Measurements from ENCODE around the gene MTR.
A peak's percentile ranks its signal among the peaks of the same experiment; 100 is the strongest.

The MTR gene

GRCh38 chr1:236864211-236864610 lies 69.1 kb downstream of the MTR start:
- in situ Hi-C loops (cut with MboI; ENCODE audit: low sequenced_read_pairs) = loop anchor here (25.0 kb wide), 2 partner anchors 252 to 752 kb away; partner anchors contain the start of gene HEATR1
- H3K36me3 ChIP-seq (replicated peaks) = peaks cover 37% of the 10 kb centered on the region

GRCh38 chr1:236864996-236865817 lies 70.1 kb downstream of the MTR start:
- peaks cover 34% of the 10 kb centered on the region for H3K36me3 ChIP-seq (replicated peaks)
- in situ Hi-C loops (cut with MboI; ENCODE audit: low sequenced_read_pairs) = loop anchor here (25.0 kb wide), 2 partner anchors 253 to 753 kb away; partner anchors contain the start of gene HEATR1

More at GRCh38 chr1:236864211-236864610, 69.1 kb downstream of the MTR start:
- no peak for DNase-seq (ENCODE audit: low spot score in 2 of 2)
- H3K4me1 ChIP-seq = no peaks in the 10 kb centered on the region; the same call in 1 of the 2 replicates
- no peaks in the 10 kb centered on the region for H3K27me3 ChIP-seq (ENCODE audit: low read depth)
- H3K9me3 ChIP-seq = no peaks in the 10 kb centered on the region
- H3K4me3 ChIP-seq = no peak overlapping the region

GRCh38 chr1:236865818-236866155 lies 70.7 kb downstream of the MTR start:
- no peaks in the 10 kb centered on the region; the same call in 1 of the 2 replicates for H3K4me1 ChIP-seq
- H3K9me3 ChIP-seq = no peaks in the 10 kb centered on the region
- no peaks in the 10 kb centered on the region for H3K27me3 ChIP-seq (ENCODE audit: low read depth)
- no peak overlapping the region for H3K4me3 ChIP-seq
- peaks cover 37% of the 10 kb centered on the region for H3K36me3 ChIP-seq (replicated peaks)
- in situ Hi-C loops (cut with MboI; ENCODE audit: low sequenced_read_pairs) = loop anchor here (25.0 kb wide), 2 partner anchors 253 to 753 kb away; partner anchors contain the start of gene HEATR1
- no peak for DNase-seq (ENCODE audit: low spot score in 2 of 2)

More at GRCh38 chr1:236864996-236865817, 70.1 kb downstream of the MTR start:
- Histone ChIP-seq H3K27me3 (ENCODE audit: low read depth) (no peaks in the 10 kb centered on the region), H3K9me3 (no peaks in the 10 kb centered on the region), H3K4me1 (no peaks in the 10 kb centered on the region; the same call in 1 of the 2 replicates), H3K4me3 (no peak overlapping the region)
- no peak for DNase-seq (ENCODE audit: low spot score in 2 of 2)

- peak; percentile 28 to 49 for DNase-seq (ENCODE audit: low spot score in 2 of 2)
- Histone ChIP-seq H3K4me3 (no peak overlapping the region), H3K9me3 (no peaks in the 10 kb centered on the region; the same call in 1 of the 2 replicates), H3K4me1 (no peaks in the 10 kb centered on the region; the same call in 1 of the 2 replicates), H3K27me3 (ENCODE audit: low read depth) (no peaks in the 10 kb centered on the region), H3K36me3 (replicated peaks) (peaks cover 18% of the 10 kb centered on the region)
- in situ Hi-C loops (cut with MboI; ENCODE audit: low sequenced_read_pairs) = loop anchor here (25.0 kb wide), 2 partner anchors 257 to 757 kb away; partner anchors contain the start of gene HEATR1
Observed at GRCh38 chr1:236868625-236869467, 73.8 kb downstream of the MTR start.

- in situ Hi-C loops (cut with MboI; ENCODE audit: low sequenced_read_pairs) = loop anchor here (25.0 kb wide), 2 partner anchors 258 to 758 kb away; partner anchors contain the start of gene HEATR1
- no peaks in the 10 kb centered on the region for H3K27me3 ChIP-seq (ENCODE audit: low read depth)
Observed at GRCh38 chr1:236869911-236870310, 74.8 kb downstream of the MTR start.

GRCh38 chr1:236870721-236871120 lies 75.6 kb downstream of the MTR start:
- Histone ChIP-seq H3K4me3 (no peak overlapping the region), H3K4me1 (no peaks in the 10 kb centered on the region), H3K36me3 (replicated peaks) (peaks cover 29% of the 10 kb centered on the region), H3K27me3 (ENCODE audit: low read depth) (no peaks in the 10 kb centered on the region), H3K9me3 (no peaks in the 10 kb centered on the region; the same call in 1 of the 2 replicates)
- no peak for DNase-seq (ENCODE audit: low spot score in 2 of 2)
- in situ Hi-C loops (cut with MboI; ENCODE audit: low sequenced_read_pairs) = loop anchor here (25.0 kb wide), 2 partner anchors 258 to 758 kb away; partner anchors contain the start of gene HEATR1

More at GRCh38 chr1:236869911-236870310, 74.8 kb downstream of the MTR start:
- no peaks in the 10 kb centered on the region; the same call in 1 of the 2 replicates for H3K4me1 ChIP-seq
- peaks cover 23% of the 10 kb centered on the region for H3K36me3 ChIP-seq (replicated peaks)
- H3K4me3 ChIP-seq = no peak overlapping the region
- no peak for DNase-seq (ENCODE audit: low spot score in 2 of 2)
- H3K9me3 ChIP-seq = no peaks in the 10 kb centered on the region; the same call in 1 of the 2 replicates

- peaks cover 35% of the 10 kb centered on the region for H3K36me3 ChIP-seq (replicated peaks)
- H3K9me3 ChIP-seq = no peaks in the 10 kb centered on the region; the same call in 1 of the 2 replicates
- no peaks in the 10 kb centered on the region for H3K27me3 ChIP-seq (ENCODE audit: low read depth)
- no peaks in the 10 kb centered on the region for H3K4me1 ChIP-seq
- in situ Hi-C loops (cut with MboI; ENCODE audit: low sequenced_read_pairs) = loop anchor here (25.0 kb wide), 2 partner anchors 260 to 760 kb away; partner anchors contain the start of gene HEATR1
- DNase-seq (ENCODE audit: low spot score in 2 of 2) = no peak
- no peak overlapping the region for H3K4me3 ChIP-seq
Observed at GRCh38 chr1:236872075-236872666, 77.1 kb downstream of the MTR start.

- H3K27me3 ChIP-seq (ENCODE audit: low read depth) = no peaks in the 10 kb centered on the region
- H3K9me3 ChIP-seq = no peaks in the 10 kb centered on the region; the same call in 1 of the 2 replicates
- no peaks in the 10 kb centered on the region for H3K4me1 ChIP-seq
- no peak for DNase-seq (ENCODE audit: low spot score in 2 of 2)
- in situ Hi-C loops (cut with MboI; ENCODE audit: low sequenced_read_pairs) = no loop called here
- peaks cover 21% of the 10 kb centered on the region for H3K36me3 ChIP-seq (replicated peaks)
- no peak overlapping the region for H3K4me3 ChIP-seq
Observed at GRCh38 chr1:236875975-236876374, 80.9 kb downstream of the MTR start.

DNA sequence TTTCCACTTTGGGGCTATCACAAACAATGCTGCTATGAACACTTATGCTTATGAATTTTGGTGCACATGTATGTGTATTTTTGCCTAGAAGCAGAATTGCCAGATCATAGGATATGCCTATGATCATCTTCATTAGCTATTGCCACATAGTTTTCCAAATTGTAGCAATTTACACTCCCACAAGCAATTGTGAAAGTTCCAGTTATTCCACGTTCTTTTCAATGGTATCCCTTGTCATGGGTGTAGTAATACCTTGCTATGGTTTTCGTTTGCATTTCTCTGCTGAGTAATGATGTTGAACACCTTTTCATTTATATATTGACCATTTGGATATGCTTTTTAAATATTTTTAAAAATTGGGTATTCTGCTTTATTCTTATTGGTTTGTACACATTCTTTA lies 82.6 kb downstream of the MTR start:
- DNase-seq (ENCODE audit: low spot score in 2 of 2) = no peak
- no peaks in the 10 kb centered on the region for H3K4me1 ChIP-seq
- in situ Hi-C loops (cut with MboI; ENCODE audit: low sequenced_read_pairs) = no loop called here
- peaks cover 24% of the 10 kb centered on the region for H3K36me3 ChIP-seq (replicated peaks)
- H3K9me3 ChIP-seq = no peaks in the 10 kb centered on the region; the same call in 1 of the 2 replicates
- H3K27me3 ChIP-seq (ENCODE audit: low read depth) = no peaks in the 10 kb centered on the region
- H3K4me3 ChIP-seq = no peak overlapping the region

DNA sequence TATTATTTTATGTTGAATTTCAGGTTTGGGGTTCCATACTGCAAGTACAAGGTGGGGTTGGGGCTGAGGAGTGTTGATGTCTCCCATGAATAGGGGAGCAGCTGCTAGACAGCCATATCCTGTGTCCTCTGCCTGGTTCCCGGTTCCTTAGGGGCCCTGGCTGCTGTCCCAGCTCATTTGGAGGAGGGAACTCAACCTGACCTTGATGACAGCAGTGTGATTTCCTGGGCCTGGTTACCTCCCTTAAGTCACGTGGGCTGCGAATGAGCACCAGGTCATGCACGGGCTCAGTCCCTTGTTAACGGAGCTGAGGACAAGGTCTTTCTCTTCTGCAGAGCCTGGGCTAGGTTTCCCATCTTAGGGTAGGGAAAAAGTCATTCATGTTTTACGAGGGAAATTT lies 85.1 kb downstream of the MTR start:
- in situ Hi-C loops (cut with MboI; ENCODE audit: low sequenced_read_pairs) = no loop called here
- H3K4me3 ChIP-seq = no peak overlapping the region
- no peak for DNase-seq (ENCODE audit: low spot score in 2 of 2)
- no peaks in the 10 kb centered on the region for H3K9me3 ChIP-seq
- no peaks in the 10 kb centered on the region for H3K4me1 ChIP-seq
- H3K36me3 ChIP-seq (replicated peaks) = peaks cover 12% of the 10 kb centered on the region
- no peaks in the 10 kb centered on the region for H3K27me3 ChIP-seq (ENCODE audit: low read depth)

DNA sequence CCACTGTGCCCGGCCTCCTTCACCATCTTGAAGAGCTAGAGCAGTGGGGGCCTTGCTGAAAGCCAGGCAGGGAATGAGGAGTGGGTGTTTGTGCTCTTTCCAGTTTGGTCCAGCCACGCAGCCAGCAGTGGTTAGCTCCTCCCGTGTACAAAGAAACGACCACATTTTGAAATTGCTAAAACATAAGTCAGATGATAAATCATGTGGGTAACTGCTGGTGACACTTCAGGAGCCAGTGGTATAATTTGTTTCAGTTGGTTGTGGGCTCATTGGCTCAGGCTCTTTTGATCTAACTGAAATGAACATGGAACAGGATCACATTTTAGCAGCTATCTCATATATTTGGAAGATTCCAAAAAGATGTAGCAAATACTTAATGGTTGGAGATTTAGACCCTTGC lies 87.6 kb downstream of the MTR start:
- Histone ChIP-seq H3K36me3 (replicated peaks) (peaks cover 19% of the 10 kb centered on the region), H3K9me3 (no peaks in the 10 kb centered on the region), H3K4me3 (no peak overlapping the region), H3K27me3 (ENCODE audit: low read depth) (no peaks in the 10 kb centered on the region), H3K4me1 (no peaks in the 10 kb centered on the region)
- in situ Hi-C loops (cut with MboI; ENCODE audit: low sequenced_read_pairs) = no loop called here
- no peak for DNase-seq (ENCODE audit: low spot score in 2 of 2)

DNA sequence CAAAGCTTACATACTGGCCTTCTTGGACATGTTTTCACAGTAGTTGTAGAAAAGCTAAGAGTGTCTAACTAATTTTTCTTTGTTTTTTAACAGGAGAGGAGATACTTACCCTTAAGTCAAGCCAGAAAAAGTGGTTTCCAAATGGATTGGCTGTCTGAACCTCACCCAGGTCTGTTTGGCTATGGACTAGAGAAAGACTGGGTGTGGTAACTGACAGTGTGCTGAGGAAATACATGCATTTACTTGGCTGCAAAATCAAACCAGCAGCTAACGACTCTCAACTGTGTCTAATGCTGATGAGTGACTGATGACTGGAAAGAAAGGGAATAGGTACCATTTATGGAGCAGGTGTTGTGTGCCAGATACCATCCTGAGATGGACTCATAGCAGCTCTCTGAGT lies 91.1 kb downstream of the MTR start:
- Histone ChIP-seq H3K27me3 (ENCODE audit: low read depth) (no peaks in the 10 kb centered on the region), H3K36me3 (replicated peaks) (peaks cover 27% of the 10 kb centered on the region), H3K4me3 (no peak overlapping the region), H3K9me3 (no peaks in the 10 kb centered on the region), H3K4me1 (no peaks in the 10 kb centered on the region)
- in situ Hi-C loops (cut with MboI; ENCODE audit: low sequenced_read_pairs) = no loop called here
- no peak for DNase-seq (ENCODE audit: low spot score in 2 of 2)

DNA sequence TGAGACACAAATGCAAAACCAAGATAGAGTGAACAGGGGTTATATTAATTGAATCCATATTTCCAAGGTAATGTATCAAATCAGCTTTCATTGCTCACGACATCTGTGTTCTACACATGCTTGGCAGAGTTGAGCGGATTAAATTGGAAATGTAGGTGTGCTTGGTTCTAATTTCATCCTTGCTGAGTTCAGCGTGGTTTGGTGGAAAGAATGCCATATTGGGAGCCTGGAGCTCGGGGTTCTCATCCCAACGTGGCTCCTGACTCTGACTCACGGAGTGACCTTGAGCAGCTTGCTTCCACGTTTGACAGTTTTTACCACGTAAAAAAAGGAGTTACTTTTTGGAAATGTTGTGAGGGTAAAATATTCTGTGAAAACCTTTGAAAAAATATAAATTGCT lies 92.0 kb downstream of the MTR start:
- no peak for DNase-seq (ENCODE audit: low spot score in 2 of 2)
- H3K36me3 ChIP-seq (replicated peaks) = peaks cover 32% of the 10 kb centered on the region
- no peak overlapping the region for H3K4me3 ChIP-seq
- no peaks in the 10 kb centered on the region for H3K4me1 ChIP-seq
- in situ Hi-C loops (cut with MboI; ENCODE audit: low sequenced_read_pairs) = no loop called here
- no peaks in the 10 kb centered on the region for H3K9me3 ChIP-seq
- H3K27me3 ChIP-seq (ENCODE audit: low read depth) = no peaks in the 10 kb centered on the region
